ENCODE results near the gene MARCKSL1. TPM values are rescaled to one million over a fixed set of nuclear protein-coding genes. Genes with fewer than 3 reads are reported as not detected.

Gene MARCKSL1
- total and polyA plus RNA-seq, 2 of the 13 experiments (the other 11 are each of a cell fraction or from before 2014, with no cell fraction given): 81.9 to 155 TPM

DNA sequence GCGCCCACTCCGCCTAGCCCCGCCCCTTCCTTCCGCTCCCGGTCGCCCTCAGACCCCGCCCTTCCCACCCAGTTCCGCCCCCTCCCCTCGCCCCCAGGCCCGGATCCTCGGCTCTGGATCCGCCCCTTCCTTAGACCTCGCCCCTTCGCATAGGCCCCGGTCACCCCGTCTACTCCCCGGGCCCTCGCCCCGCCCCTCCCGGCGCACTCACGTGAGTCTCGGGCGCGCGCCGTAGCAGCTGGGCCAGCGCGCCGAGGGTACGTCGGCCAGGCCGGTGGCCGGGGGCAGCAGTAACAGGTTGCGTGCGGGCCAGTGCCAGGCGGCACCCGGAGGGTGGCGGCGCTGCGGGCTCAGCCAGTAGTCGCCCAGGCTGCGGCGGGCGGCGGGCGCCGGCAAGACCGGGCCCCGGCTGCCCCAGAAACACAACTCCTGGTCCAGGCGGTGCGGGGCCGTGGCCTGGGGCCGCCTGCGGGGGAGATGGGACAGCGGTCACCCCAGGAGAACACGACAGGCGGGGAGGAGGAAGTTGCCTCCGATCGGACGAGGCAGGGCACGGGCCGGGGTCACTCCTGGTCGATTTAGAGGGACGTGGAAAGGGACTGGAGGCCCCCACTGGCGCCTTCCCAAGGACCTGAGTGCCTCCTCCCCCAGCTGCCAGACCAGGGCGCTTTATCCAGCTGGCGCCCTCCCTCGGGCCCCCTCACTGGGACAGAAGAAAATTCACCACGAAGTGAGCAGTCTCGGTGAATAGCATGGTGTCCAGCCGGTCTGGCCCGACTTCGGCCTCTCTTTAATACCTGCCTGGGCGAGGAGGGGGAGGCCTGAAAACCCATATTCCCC lies 15.6 kb upstream of the MARCKSL1 start (continued):
- TF ChIP-seq, protein P1, sequence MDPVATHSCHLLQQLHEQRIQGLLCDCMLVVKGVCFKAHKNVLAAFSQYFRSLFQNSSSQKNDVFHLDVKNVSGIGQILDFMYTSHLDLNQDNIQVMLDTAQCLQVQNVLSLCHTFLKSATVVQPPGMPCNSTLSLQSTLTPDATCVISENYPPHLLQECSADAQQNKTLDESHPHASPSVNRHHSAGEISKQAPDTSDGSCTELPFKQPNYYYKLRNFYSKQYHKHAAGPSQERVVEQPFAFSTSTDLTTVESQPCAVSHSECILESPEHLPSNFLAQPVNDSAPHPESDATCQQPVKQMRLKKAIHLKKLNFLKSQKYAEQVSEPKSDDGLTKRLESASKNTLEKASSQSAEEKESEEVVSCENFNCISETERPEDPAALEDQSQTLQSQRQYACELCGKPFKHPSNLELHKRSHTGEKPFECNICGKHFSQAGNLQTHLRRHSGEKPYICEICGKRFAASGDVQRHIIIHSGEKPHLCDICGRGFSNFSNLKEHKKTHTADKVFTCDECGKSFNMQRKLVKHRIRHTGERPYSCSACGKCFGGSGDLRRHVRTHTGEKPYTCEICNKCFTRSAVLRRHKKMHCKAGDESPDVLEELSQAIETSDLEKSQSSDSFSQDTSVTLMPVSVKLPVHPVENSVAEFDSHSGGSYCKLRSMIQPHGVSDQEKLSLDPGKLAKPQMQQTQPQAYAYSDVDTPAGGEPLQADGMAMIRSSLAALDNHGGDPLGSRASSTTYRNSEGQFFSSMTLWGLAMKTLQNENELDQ (CRISPR knock-in tag; IDR thresholded peaks at IDR 0.05; ENCODE audit: borderline replicate concordance): no peak
- TF ChIP-seq, protein P2, sequence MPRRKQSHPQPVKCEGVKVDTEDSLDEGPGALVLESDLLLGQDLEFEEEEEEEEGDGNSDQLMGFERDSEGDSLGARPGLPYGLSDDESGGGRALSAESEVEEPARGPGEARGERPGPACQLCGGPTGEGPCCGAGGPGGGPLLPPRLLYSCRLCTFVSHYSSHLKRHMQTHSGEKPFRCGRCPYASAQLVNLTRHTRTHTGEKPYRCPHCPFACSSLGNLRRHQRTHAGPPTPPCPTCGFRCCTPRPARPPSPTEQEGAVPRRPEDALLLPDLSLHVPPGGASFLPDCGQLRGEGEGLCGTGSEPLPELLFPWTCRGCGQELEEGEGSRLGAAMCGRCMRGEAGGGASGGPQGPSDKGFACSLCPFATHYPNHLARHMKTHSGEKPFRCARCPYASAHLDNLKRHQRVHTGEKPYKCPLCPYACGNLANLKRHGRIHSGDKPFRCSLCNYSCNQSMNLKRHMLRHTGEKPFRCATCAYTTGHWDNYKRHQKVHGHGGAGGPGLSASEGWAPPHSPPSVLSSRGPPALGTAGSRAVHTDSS (CRISPR knock-in tag; conservative IDR thresholded peaks at IDR 0.05): no peak
- TF ChIP-seq, protein P3, sequence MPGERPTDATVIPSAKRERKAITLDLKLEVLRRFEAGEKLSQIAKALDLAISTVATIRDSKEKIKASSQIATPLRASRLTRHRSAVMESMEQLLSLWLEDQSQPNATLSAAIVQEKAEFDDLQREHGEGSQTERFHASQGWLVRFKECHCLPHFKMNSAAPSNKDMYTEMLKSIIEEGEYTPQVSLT (CRISPR knock-in tag; IDR thresholded peaks at IDR 0.05; ENCODE audit: borderline replicate concordance, low read depth): no peak; the same call in 1 of the 2 replicates
- no peak for TF ChIP-seq ZNF572 (CRISPR knock-in tag; IDR thresholded peaks at IDR 0.05)
- peak; percentile 68; the same call in 1 of the 2 replicates for TF ChIP-seq ZNF547 (CRISPR knock-in tag; IDR thresholded peaks at IDR 0.05)
- TF ChIP-seq ZNF530 (CRISPR knock-in tag; IDR thresholded peaks at IDR 0.05; ENCODE audit: low read depth): no peak
- TF ChIP-seq GABPB1 (CRISPR knock-in tag; IDR thresholded peaks at IDR 0.05): peak; percentile 67
- TF ChIP-seq SNRNP70 (IDR thresholded peaks at IDR 0.05; ENCODE audit: low read depth, low read length): no peak
- no peak for TF ChIP-seq ZNF20 (CRISPR knock-in tag; IDR thresholded peaks at IDR 0.05)
- no peak for TF ChIP-seq ZNF7 (CRISPR knock-in tag; IDR thresholded peaks at IDR 0.05)
- no peak for TF ChIP-seq HNF4G (IDR thresholded peaks at IDR 0.05; ENCODE audit: borderline replicate concordance, low read depth, low read length)
- TF ChIP-seq HNF4G (CRISPR knock-in tag; IDR thresholded peaks at IDR 0.05; ENCODE audit: borderline replicate concordance, low read depth): peak; percentile 51; the same call in 1 of the 2 replicates
- TF ChIP-seq ZNF605 (CRISPR knock-in tag; IDR thresholded peaks at IDR 0.05): no peak
- no peak for TF ChIP-seq GLI4 (CRISPR knock-in tag; IDR thresholded peaks at IDR 0.05; ENCODE audit: borderline replicate concordance)
- TF ChIP-seq ARID2 (CRISPR knock-in tag; IDR thresholded peaks at IDR 0.05; ENCODE audit: borderline replicate concordance): peak; percentile 38; the same call in 1 of the 2 replicates
- TF ChIP-seq, protein P4, sequence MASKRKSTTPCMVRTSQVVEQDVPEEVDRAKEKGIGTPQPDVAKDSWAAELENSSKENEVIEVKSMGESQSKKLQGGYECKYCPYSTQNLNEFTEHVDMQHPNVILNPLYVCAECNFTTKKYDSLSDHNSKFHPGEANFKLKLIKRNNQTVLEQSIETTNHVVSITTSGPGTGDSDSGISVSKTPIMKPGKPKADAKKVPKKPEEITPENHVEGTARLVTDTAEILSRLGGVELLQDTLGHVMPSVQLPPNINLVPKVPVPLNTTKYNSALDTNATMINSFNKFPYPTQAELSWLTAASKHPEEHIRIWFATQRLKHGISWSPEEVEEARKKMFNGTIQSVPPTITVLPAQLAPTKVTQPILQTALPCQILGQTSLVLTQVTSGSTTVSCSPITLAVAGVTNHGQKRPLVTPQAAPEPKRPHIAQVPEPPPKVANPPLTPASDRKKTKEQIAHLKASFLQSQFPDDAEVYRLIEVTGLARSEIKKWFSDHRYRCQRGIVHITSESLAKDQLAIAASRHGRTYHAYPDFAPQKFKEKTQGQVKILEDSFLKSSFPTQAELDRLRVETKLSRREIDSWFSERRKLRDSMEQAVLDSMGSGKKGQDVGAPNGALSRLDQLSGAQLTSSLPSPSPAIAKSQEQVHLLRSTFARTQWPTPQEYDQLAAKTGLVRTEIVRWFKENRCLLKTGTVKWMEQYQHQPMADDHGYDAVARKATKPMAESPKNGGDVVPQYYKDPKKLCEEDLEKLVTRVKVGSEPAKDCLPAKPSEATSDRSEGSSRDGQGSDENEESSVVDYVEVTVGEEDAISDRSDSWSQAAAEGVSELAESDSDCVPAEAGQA (IDR thresholded peaks at IDR 0.05; ENCODE audit: low read depth): peak; percentile 67
- TF ChIP-seq, protein P4 (CRISPR knock-in tag; IDR thresholded peaks at IDR 0.05; ENCODE audit: borderline replicate concordance): peak; percentile 80; the same call in 1 of the 2 replicates
- TF ChIP-seq SOX6 (IDR thresholded peaks at IDR 0.05): no peak
- TF ChIP-seq SOX6 (CRISPR knock-in tag; IDR thresholded peaks at IDR 0.05): no peak

All from HepG2 (cell line).